Fibroblast of skin of scalp (primary cell): ENCODE measurements around the gene ABCB8.

ENCODE experiments used
- DNase-seq: peaks from one replicate; pipeline ENCODE4 v3.0.0-alpha.2; 2013

The ABCB8 gene

GRCh38 chr7:151075662-151075971 is 47.4 kb downstream of the ABCB8 start:
- no peak for DNase-seq

GRCh38 chr7:151075978-151076426 is 47.8 kb downstream of the ABCB8 start:
- no peak for DNase-seq

- DNase-seq, result no peak
Observed at GRCh38 chr7:151076863-151077704, 48.8 kb downstream of the ABCB8 start.

GRCh38 chr7:151077705-151078232 is 49.5 kb downstream of the ABCB8 start:
- no peak for DNase-seq

- DNase-seq, result peak; percentile 80
Observed at GRCh38 chr7:151078233-151079040, 50.2 kb downstream of the ABCB8 start.

GRCh38 chr7:151079199-151079910 is 51.1 kb downstream of the ABCB8 start:
- DNase-seq, result no peak

- DNase-seq, result no peak
Observed at GRCh38 chr7:151080067-151080521, 51.8 kb downstream of the ABCB8 start.

GRCh38 chr7:151080522-151081169 is 52.4 kb downstream of the ABCB8 start, which contains the start of gene FASTK:
FASTK (minus strand) TSS chr7:151080809; CDS start chr7:151080766, 43 bp downstream.
- DNase-seq, result peak; percentile 93

GRCh38 chr7:151081170-151082101 is 53.2 kb downstream of the ABCB8 start:
- no peak for DNase-seq

GRCh38 chr7:151082141-151083070 is 54.2 kb downstream of the ABCB8 start:
- no peak for DNase-seq

- peak; percentile 64 for DNase-seq
Observed at GRCh38 chr7:151083071-151083823, 55.0 kb downstream of the ABCB8 start, which contains the start of gene TMUB1. TMUB1 (minus strand) TSS chr7:151083493; CDS start chr7:151082563, 930 bp downstream.

- DNase-seq, result no peak
Observed at GRCh38 chr7:151083824-151084160, 55.5 kb downstream of the ABCB8 start.

GRCh38 chr7:151085329-151085690 is 57.1 kb downstream of the ABCB8 start:
- no peak for DNase-seq

GRCh38 chr7:151085691-151086620 is 57.7 kb downstream of the ABCB8 start, which contains the start of gene AGAP3:
AGAP3 (plus strand) TSS chr7:151086475; CDS start chr7:151086742, 267 bp downstream.
- peak; percentile 81 for DNase-seq

- no peak for DNase-seq
Observed at GRCh38 chr7:151086802-151087244, 58.6 kb downstream of the ABCB8 start.

- DNase-seq, result peak; percentile 60
Observed at GRCh38 chr7:151087245-151088018, 59.2 kb downstream of the ABCB8 start.
